Tibial nerve (tissue), 4 donors: ENCODE measurements around the gene CDC42BPG. TPM values are rescaled to one million over a fixed set of nuclear protein-coding genes. Genes with fewer than 3 reads are reported as not detected.

ENCODE experiments used
- DNase-seq, 2 donors: peaks; one replicate each; pipeline ENCODE4 v3.0.0-alpha.2; 2019; ENCODE audit warnings: low spot score in 2 of 2
- H3K27ac ChIP-seq, 4 donors: fragments of 200-600 bp; sonication (generic) in 3 of 4; one replicate each; pipeline ENCODE4 v1.5.1; 2017 to 2019; ENCODE audit warnings: mild to moderate bottlenecking in 1 of 4
- H3K27me3 ChIP-seq, 2 donors: fragments of 200-600 bp; sonication (generic) in 1 of 2; one replicate each; pipeline versions ENCODE4 v1.5.1 to v1.6.0; 2017 to 2019
- H3K36me3 ChIP-seq, 3 donors: fragments of 200-600 bp; sonication (generic); one replicate each; pipeline ENCODE4 v1.5.1; 2018 to 2019
- H3K4me1 ChIP-seq, 4 donors: fragments of 200-600 bp; sonication (generic) in 3 of 4; one replicate each; pipeline ENCODE4 v1.5.1; 2017 to 2019
- H3K4me3 ChIP-seq, 4 donors: fragments of 200-600 bp; sonication (generic) in 3 of 4; one replicate each; pipeline ENCODE4 v1.5.1; 2017 to 2019; ENCODE audit warnings: mild to moderate bottlenecking in 1 of 4, moderate library complexity in 1 of 4
- H3K9me3 ChIP-seq, 4 donors: fragments of 200-600 bp; sonication (generic) in 3 of 4; one replicate each; pipeline ENCODE4 v1.5.1; 2017 to 2019
- EP300 ChIP-seq, 2 donors: sonication (generic); formaldehyde crosslinking; IDR thresholded peaks; one replicate each; pipeline ENCODE4 v1.6.1; 2017; ENCODE audit warnings: antibody characterized with exemption in 2 of 2, mild to moderate bottlenecking in 1 of 2
- POLR2A ChIP-seq, 2 donors: fragments of 450-650 bp; IDR thresholded peaks; one replicate each; pipeline ENCODE4 v1.6.1; 2017; ENCODE audit warnings: antibody characterized with exemption in 2 of 2, mild to moderate bottlenecking in 2 of 2, moderate library complexity in 2 of 2
- WGBS, 2 donors: methylation state at CpG; one replicate each; pipeline ENCODE4 v1.1.5; 2018; 5-methylcytosine and 5-hydroxymethylcytosine counted together
- total RNA-seq, 4 donors: library from RNA; depleted of rRNA; stranded (reverse); fragments of >200 nt; gene quantifications; one replicate each; pipeline ENCODE4 v1.1.0, GENCODE V29; 2016
- TF ChIP-seq, protein P1 (sequence below), 5 experiments: fragments of 200-600 bp in 3 of 5; fragments of 450-650 bp in 2 of 5; sonication (generic) in 3 of 5; IDR thresholded peaks; one replicate each; pipeline ENCODE4 v1.5.1; 2016 to 2019; ENCODE audit warnings: antibody characterized with exemption in 5 of 5, mild to moderate bottlenecking in 3 of 5, moderate library complexity in 2 of 5

CDC42BPG gene
- total RNA-seq, 4 donors from 2014 or later, result under 0.01 to 0.30 (median 0.21) TPM; not detected in 1

DNA sequence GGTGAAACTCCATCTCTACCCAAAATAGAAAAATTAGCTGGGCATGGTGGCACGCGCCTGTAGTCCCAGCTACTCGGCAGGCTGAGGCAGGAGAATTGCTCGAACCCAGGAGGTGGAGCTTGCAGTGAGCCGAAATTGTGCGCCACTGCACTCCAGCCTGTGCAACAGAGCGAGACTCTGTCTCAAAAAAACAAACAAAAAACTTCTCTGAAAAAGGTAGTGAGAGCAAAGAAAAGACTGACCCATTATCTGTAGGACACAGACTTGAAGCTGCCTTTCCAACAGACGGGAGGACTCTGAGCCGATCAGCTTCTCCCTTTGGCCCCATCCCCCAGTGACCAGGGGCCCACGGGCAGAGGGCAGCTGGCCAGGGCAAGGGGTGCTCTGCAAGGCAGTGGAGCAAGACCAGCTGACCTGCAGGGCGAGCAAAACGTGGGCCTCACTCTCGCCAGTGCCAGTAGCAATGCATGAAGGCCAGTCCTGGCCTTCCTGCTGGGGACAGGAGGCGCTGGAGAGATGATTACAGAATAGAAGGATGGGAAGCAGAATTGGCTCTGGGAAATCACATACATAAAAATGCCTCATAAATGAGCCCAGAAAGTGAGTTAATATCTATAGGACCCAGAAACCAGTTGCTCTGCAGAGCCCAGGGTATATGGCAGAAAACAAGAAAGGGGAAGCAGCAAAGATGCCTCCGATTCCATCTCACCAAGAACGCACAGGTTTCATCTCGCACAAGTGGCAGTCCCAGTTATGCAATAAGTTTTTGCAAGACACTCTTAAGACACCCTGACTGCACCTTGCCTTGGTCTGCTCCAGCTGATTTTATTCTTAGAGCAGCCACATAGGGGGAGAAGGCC lies 31.1 kb upstream of the CDC42BPG start:
- Histone ChIP-seq H3K9me3 (no peaks in the 10 kb centered on the region), H3K27me3 (no peaks in the 10 kb centered on the region), H3K27ac (peak overlapping the region; percentile 49 to 98 (median 91)), H3K36me3 (peaks cover 0 to 29% (median 0%) of the 10 kb centered on the region in 3 donors), H3K4me1 (peaks cover 5 to 86% (median 71%) of the 10 kb centered on the region in 4 donors), H3K4me3 (peak overlapping the region in 3 of 4 donors; percentile 69 to 99 (median 92))
- no peak for TF ChIP-seq EP300 (IDR thresholded peaks at IDR 0.05)
- TF ChIP-seq, protein P1, sequence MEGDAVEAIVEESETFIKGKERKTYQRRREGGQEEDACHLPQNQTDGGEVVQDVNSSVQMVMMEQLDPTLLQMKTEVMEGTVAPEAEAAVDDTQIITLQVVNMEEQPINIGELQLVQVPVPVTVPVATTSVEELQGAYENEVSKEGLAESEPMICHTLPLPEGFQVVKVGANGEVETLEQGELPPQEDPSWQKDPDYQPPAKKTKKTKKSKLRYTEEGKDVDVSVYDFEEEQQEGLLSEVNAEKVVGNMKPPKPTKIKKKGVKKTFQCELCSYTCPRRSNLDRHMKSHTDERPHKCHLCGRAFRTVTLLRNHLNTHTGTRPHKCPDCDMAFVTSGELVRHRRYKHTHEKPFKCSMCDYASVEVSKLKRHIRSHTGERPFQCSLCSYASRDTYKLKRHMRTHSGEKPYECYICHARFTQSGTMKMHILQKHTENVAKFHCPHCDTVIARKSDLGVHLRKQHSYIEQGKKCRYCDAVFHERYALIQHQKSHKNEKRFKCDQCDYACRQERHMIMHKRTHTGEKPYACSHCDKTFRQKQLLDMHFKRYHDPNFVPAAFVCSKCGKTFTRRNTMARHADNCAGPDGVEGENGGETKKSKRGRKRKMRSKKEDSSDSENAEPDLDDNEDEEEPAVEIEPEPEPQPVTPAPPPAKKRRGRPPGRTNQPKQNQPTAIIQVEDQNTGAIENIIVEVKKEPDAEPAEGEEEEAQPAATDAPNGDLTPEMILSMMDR (IDR thresholded peaks at IDR 0.05), result no peak
- no peak for TF ChIP-seq POLR2A (IDR thresholded peaks at IDR 0.05)
- WGBS, 2 donors, result 63 to 67% methylated on average over 17 of the region's 17 CpGs
- no peak for DNase-seq

DNA sequence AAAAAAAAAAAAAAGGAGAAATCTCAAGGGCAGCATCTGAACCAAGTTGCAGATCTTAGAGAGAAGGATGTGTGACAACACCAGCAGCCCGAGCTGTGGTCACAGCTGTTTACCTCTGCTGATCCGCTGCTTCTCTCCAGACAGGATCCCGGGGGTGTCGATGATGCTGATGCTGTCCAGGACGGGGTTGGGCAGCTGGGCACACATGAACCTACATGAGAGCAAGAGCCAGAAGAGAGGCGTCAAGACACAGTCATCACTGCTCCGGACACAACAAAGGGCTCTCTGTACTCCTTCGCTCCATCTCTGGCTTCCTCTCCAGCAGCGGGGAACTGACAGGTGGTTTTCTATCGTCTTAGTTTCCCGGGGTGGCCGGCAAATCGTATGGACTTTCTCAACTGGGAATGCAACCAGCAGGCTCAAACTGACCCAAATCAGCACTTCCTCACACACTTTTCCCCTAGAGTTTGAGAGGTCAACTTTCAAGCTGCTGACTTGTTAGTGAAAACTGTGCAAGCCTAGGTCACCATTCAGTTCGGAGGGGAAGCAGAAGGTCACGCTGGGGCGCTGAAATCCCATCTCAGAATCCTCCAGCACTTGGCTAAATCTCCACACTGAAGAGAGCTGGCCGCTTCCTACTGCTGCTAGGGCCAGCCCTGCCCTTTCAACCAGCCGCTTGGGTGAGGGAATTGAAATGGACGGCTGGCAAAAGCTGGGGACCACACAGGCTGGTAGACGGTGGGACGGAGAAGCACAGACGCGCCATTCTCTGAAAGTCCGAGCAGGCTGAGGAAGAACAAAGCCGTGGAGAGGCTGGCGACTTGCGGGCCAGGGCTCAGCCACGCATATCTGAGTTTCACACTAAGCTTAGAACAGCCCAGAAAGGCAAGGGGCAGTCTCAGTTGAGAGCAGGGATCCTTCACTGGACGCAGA lies 30.1 kb upstream of the CDC42BPG start:
- H3K4me3 ChIP-seq, result peak overlapping the region in 1 of 4 donors; percentile 92
- peaks cover 4 to 86% (median 72%) of the 10 kb centered on the region in 4 donors for H3K4me1 ChIP-seq
- peak overlapping the region; percentile 49 to 98 (median 91) for H3K27ac ChIP-seq
- TF ChIP-seq POLR2A (IDR thresholded peaks at IDR 0.05) (peak in 1 of 2 donors; percentile 16), EP300 (IDR thresholded peaks at IDR 0.05) (peak in 1 of 2 donors; percentile 57)
- TF ChIP-seq, protein P1 (IDR thresholded peaks at IDR 0.05), result no peak
- 39 to 44% methylated on average over 28 to 29 of the region's 29 CpGs for WGBS, 2 donors
- peaks cover 0 to 29% (median 0%) of the 10 kb centered on the region in 3 donors for H3K36me3 ChIP-seq
- no peaks in the 10 kb centered on the region for H3K27me3 ChIP-seq
- no peaks in the 10 kb centered on the region for H3K9me3 ChIP-seq
- DNase-seq, result peak in 1 of 2 donors; percentile 63

DNA sequence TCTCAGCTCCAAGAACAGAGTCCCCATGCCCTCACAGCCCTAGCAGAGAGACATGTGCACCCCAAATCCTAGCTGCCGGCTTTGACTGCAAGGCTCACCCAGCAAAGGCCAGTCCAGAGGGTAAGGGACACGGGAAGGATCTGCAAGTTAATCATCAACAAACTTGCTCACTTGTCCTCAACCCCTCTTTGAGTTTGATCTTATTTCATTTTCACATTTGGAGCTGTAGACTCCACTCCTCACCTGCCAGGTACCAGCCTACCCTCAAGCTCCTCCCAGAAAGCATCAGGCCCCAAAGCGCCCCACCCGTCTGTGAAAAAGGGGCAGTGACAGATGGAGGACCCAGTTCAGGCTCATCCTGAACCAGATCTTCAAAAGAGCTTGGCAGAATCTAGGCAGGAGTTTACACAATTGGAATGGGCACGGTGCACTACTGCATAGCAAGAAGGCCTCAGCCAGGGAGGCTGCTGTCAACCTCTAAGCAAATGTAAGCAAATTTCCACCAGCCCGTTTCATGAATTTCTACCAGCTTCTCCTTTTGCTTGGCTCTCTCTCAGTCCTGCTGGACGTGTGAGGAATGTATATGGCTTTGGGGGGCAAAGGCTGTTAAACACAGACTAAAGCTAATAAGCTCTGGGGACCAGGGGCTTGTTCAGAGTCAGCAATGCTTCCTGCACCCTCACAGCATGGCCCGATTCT lies 28.5 kb upstream of the CDC42BPG start:
- Histone ChIP-seq H3K27ac (peak overlapping the region in 3 of 4 donors; percentile 60 to 98 (median 88)), H3K9me3 (no peaks in the 10 kb centered on the region), H3K36me3 (peaks cover 0 to 29% (median 0%) of the 10 kb centered on the region in 3 donors), H3K4me1 (peaks cover 4 to 97% (median 81%) of the 10 kb centered on the region in 4 donors), H3K27me3 (no peaks in the 10 kb centered on the region), H3K4me3 (no peak overlapping the region)
- WGBS, 2 donors, result 72 to 81% methylated on average over 8 of the region's 8 CpGs
- DNase-seq, result no peak
- TF ChIP-seq, protein P1 (IDR thresholded peaks at IDR 0.05), result no peak
- TF ChIP-seq POLR2A (IDR thresholded peaks at IDR 0.05) (no peak), EP300 (IDR thresholded peaks at IDR 0.05) (no peak)

DNA sequence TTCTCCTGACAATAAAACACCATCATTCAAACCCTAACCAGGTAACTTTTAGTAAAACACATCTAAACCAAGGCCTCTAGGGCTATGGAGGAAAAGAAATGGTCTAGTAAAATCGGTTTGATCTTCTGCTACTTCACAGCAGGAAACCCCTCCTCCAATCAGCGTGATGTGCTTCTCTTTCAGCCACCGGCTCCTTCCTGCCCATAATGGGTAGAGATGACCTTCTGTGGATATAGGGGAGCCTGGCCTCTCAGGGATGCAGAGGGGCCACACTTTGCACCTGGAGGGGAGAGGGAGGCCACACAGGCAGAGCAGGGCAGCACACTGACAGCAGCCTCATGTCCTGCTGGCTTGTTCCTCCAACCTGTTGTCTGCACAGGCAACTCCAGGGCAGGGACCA lies 27.0 kb upstream of the CDC42BPG start:
- TF ChIP-seq POLR2A (IDR thresholded peaks at IDR 0.05) (no peak), EP300 (IDR thresholded peaks at IDR 0.05) (no peak)
- TF ChIP-seq, protein P1 (IDR thresholded peaks at IDR 0.05), result no peak
- Histone ChIP-seq H3K4me1 (peaks cover 4 to 90% (median 72%) of the 10 kb centered on the region in 4 donors), H3K27me3 (no peaks in the 10 kb centered on the region), H3K36me3 (peaks cover 0 to 29% (median 0%) of the 10 kb centered on the region in 3 donors), H3K27ac (peak overlapping the region in 3 of 4 donors; percentile 60 to 98 (median 87)), H3K4me3 (no peak overlapping the region), H3K9me3 (no peaks in the 10 kb centered on the region)
- no peak for DNase-seq
- 55 to 63% methylated on average over 3 of the region's 3 CpGs for WGBS, 2 donors
